GM18505 (cell line): ENCODE measurements around the gene OSGIN1.

ENCODE experiments used
- ATAC-seq: cut with Tn5 transposase; IDR thresholded peaks from one replicate; pipeline ENCODE4 v1.9.1; 2021; ENCODE audit not compliant: unreplicated experiment
- POLR2A ChIP-seq: IDR thresholded peaks from 4 replicates; pipeline ENCODE4 v1.6.1; 2011; ENCODE audit warnings: borderline replicate concordance; ENCODE audit not compliant: insufficient read depth, insufficient read length; ENCODE audit errors: extremely low read depth

OSGIN1 gene, protein sequence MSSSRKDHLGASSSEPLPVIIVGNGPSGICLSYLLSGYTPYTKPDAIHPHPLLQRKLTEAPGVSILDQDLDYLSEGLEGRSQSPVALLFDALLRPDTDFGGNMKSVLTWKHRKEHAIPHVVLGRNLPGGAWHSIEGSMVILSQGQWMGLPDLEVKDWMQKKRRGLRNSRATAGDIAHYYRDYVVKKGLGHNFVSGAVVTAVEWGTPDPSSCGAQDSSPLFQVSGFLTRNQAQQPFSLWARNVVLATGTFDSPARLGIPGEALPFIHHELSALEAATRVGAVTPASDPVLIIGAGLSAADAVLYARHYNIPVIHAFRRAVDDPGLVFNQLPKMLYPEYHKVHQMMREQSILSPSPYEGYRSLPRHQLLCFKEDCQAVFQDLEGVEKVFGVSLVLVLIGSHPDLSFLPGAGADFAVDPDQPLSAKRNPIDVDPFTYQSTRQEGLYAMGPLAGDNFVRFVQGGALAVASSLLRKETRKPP

DNA sequence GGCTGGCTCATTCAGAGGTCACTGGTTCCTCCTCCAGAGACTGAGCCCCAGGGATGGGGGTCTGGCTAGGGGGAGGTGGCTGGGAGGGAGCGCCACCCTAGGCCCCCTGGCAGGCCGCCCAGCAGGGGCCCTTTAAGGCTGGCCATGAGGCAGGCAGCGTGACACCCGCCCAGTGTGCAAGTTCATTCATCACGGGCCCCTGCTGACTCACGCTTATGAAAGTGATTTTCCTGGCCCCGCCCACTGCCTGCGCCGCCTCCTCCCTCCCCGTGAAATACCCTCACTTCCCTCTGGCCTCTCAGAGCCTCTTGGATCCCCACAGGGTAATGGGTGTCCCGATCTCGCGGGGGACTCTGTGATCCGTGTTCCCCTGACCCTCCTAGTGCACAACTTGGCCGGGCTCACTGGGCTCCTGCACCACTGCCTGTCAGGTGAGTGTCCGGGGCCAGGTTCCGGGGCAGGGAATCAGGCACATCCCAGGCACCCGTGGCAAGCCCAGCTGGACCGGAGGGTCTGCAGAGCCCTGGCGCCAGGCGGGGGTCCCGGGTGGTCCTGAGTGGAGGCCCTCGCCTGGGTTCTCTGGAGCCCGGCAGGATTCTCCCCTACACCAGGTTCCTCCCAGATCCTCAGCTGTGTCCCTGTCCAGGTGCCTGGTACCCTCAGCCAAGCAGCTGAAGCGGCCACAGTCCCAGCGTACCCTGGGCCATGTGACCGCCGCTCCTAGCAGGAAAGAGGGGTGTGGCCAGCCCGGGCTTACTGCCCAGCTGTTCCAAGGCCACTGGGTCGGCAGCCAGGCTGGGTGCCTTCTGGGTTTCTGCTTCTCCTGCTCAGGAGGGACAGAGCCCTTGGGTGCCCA is at the start of gene OSGIN1:
TSS of gene OSGIN1 (plus strand) at position 301 of the 856 bp plus-strand sequence. CDS start 4,432 bp downstream, outside the sequence.
- ATAC-seq: peak; percentile 88

DNA sequence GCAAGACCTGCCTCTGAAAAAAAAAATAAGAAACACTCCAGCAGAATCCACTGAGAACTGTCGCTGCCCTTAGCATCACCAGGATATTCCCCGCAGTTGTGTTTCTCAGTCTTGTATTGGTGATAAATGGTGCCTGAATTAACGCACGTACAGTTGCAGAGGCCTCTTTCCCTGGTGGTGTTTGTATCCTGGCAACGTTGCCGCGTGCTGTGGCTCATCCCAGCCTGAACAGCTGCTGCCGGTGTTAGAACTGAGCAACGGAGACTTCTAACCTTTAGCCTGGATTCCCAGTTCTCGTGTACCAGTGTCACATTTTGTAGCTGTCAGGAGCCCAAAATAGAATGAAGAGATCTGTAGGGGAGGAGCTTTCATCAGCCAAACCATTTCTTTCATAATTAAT is 49.3 kb upstream of the OSGIN1 start:
- TF ChIP-seq POLR2A: no peak
- no peak for ATAC-seq

More for the DNA sequence above, at the start of gene OSGIN1:
- TF ChIP-seq POLR2A: peak; percentile 34

DNA sequence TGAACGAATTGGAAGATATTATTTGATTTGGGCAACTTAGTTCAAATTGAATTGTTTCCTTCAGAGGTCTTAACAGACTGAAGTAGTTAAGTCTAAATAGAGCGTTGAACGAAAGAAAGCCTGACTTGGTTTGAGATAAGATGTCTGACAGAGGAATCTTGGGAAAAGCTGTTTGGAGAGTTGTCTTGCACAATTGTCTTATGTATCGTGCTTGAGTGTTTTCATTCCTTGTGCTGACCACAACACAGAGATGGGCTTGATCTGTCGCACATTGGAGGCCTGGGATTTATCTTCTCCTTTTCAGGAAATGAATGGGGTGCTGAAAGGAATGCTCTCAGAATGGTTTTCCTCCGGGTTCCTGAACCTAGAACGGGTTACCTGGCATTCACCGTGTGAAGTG is 46.4 kb upstream of the OSGIN1 start:
- ATAC-seq: no peak
- no peak for TF ChIP-seq POLR2A

DNA sequence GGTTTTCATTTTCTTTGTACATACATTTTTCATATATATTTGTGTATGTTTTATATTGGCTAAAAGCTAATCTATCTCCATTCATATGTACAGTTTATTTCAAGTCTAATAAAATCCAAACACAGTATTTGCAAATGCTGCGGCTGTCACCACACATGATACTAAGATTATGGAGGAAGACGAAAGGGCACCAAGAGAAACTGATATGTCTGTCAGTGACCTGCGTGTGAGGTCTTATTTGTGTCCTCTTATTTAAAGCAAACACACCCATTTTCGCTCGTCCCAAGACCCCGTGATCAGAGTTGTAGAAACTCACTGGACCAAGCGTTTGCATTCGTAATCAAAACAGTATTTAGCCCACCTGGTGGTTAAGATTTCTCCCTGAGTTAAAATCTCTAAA is 45.9 kb upstream of the OSGIN1 start:
- no peak for TF ChIP-seq POLR2A
- no peak for ATAC-seq

DNA sequence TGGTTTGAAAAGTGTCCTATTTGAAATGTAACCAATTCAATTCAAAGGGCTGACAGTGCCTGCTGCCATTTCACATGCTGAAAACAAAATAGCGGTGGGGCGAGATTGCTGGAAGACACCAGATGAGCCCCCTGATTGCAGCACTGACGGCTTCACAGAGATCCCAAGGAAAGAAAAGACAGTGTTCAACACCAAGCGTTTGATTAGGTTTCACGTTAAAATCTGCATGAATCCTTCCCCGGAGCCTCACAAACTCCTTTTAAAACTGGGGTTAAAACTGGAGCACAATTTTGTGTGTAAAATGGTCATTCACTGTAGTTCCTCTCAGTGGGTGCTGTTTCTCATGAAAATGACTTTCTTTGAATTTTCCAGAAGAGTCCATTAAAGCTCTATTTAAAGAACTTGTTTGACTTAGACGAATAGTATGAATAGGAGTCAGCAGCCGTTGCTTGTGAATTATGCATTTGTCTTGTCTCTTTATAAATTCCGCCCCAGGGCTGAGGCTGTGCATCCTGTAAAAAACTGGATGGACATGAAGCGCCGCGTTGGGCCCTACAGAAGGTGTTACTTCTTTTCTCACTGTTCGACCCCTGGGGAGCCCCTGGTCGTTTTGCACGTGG is 45.3 kb upstream of the OSGIN1 start:
- no peak for ATAC-seq
- TF ChIP-seq POLR2A: no peak

DNA sequence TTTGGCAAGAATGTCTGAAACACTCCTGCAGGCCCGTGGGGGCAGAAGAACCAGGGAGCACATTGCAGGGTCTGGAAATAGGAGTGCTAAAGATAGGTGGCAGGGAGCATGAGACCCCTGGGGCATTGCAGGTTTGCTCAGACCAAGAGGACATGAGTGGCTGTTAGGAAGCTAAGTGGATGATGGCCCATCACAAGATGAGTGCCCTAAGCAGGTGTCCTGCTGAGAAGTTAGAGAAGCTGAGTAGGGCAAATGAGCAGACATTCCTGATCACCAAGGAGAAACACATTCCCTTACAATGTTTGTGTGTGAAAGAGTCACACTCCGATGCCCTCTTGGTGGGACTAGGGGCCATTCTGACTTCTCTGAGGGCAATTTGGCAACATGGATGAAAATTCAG is 44.2 kb upstream of the OSGIN1 start:
- TF ChIP-seq POLR2A: no peak
- no peak for ATAC-seq

DNA sequence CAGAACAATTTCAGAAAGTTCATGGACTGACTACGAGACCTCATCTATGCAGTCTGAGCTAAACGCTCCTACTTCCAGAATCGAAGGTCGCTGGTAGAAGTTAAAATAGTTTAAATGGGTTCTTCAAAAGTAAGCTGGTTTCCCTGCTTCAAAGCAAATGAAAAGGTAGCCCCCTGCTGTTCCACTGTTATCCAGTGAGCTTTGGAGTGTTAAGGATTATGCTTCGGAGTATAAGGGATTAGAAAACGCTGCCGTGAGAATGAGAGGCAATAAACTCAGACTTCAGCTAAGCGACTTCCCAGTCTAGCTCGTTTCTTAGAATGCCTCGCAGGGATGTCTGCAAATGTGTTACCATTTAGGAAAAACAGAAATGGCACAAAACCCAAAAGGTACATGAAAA is 41.8 kb upstream of the OSGIN1 start:
- no peak for ATAC-seq

DNA sequence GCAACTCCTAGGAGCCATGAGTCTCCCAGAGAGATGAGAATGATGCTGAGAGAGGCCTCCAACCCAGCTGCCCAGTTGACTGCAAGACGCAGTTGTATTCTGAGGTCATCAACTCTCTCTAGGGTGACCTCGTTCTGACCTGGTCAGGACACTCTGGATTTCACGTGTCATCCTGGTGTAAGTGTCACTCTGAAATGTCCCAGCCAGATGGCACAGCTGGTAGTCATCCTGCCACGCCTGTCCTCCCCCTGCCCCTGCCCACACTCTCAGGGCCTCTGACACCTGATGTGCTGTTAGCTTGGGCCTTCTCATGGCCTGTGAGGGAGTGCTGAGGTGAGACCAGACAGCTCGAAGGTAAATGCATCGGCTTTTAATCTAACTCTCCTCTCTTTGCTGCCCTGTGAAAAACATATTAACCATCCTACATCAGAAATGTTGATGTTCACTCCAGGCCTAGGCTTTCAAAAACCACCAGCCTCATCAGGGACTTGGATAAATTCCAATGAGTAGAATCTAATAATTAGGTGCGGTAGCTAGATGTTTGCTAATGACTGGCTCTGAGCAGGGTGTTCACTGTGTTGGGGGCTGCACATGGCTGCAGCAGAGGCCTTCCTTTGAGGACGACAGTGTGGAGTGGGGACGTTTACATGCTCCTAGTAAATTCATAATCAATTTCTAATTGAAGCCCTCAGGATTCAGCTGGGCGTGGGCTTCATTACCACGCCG is 40.4 kb upstream of the OSGIN1 start:
- no peak for TF ChIP-seq POLR2A
- ATAC-seq: no peak

More for the DNA sequence above, 41.8 kb upstream of the OSGIN1 start:
- TF ChIP-seq POLR2A: no peak

DNA sequence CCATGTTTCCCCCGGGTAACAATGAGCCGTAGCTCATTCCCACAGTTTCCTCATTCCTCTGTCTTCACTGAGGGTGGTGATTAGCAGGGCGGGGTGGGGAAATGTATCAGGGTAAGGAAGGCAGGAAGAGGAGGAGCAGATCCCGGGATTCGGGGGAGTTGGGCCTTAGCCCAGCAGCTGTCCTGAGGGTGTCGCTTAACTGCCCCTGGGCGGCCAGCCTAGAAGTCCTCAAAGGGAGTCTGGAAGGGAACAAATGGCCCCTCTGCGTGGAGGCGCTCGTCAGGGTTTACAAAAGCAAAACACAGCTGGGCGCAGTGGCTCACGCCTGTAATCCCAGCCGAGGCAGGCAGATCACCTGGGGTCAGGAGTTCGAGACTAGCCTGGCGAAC is 39.8 kb upstream of the OSGIN1 start:
- no peak for TF ChIP-seq POLR2A
- ATAC-seq: no peak

DNA sequence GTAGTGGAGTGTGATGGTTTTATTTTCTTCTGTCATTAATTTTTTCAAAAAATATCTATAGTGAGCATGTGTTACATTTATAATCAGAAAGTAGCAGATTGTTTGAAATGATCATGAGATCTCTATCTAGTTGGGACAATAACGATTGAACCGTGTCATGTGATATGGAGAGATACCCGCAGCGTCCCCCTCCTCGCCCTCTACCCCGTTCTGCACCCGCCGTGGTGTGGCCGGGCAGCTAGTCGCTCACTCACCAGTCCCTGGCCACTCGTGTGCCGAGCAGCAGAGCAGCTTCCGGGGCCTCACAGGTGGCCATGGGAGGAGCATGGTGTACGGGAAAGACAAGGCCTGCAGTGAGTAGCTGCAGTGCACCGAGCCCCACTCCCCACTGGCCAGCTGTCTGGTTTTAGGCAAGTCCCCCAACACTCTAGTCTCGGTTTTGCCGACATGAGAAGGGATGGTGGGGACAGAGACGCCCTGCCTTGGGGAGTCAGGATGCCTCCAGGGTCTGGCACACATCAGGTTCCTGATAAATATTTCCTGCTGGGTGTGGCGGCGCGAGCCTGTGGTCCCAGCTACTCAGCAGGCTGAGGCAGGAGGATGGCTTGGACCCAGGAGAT is 38.8 kb upstream of the OSGIN1 start:
- TF ChIP-seq POLR2A: no peak

DNA sequence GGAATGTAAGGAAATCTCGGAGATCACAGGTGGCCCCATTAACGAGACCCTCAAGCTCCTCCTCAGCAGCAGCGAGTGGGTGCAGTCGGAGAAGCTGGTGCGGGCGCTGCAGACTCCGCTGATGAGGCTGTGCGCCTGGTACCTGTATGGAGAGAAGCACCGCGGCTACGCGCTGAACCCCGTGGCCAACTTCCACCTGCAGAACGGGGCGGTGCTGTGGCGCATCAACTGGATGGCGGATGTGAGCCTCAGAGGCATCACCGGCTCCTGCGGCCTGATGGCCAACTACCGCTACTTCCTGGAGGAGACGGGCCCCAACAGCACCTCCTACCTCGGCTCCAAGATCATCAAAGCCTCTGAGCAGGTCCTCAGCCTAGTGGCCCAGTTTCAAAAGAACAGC is 38.0 kb upstream of the OSGIN1 start:
- no peak for TF ChIP-seq POLR2A
- no peak for ATAC-seq

More for the DNA sequence above, 38.8 kb upstream of the OSGIN1 start:
- ATAC-seq: no peak

DNA sequence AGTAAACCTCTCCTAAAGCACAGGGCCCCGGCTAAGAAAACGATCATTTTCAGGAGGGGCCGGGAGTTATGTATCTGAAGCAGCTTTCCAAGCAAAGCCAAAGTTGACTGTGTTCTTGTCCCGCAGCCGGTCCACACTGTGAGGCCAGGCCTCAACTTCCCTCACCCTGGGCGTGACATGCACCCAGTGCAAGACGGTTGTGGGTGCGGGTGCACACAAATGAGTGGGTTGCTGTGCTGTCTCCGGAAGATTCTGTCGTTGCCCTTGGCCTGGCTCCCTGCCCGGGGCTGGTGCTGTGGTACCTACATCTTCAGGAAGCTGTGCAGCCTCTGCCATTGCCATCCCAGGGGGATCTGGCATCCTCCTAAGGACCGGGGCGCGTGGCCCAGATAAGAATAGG is 37.5 kb upstream of the OSGIN1 start:
- no peak for TF ChIP-seq POLR2A
- no peak for ATAC-seq
